Stimulated activated CD4-positive, alpha-beta T cell treated with anti-CD3 and anti-CD28 coated beads, Interleukin-1b, Interleukin-23, amount 100 ng/mL, for 4 hours (primary cell): ENCODE results near the gene BEX3.
"Not testable (repeated sequence)": the region's sequence is repeated elsewhere in the genome, so short reads cannot be mapped to it uniquely, and the experiment has no call there.

Source experiments
- DNase-seq, 2 donors: peaks; one replicate each; pipeline ENCODE4 v3.0.0-alpha.2; 2020; ENCODE audit warnings: low read depth in 2 of 2

BEX3 gene

GRCh38 chrX:103382877-103383276, 6.5 kb downstream of the BEX3 start:
- no peak for DNase-seq

GRCh38 chrX:103384672-103385071, 8.3 kb downstream of the BEX3 start:
- DNase-seq: no peak

DNA sequence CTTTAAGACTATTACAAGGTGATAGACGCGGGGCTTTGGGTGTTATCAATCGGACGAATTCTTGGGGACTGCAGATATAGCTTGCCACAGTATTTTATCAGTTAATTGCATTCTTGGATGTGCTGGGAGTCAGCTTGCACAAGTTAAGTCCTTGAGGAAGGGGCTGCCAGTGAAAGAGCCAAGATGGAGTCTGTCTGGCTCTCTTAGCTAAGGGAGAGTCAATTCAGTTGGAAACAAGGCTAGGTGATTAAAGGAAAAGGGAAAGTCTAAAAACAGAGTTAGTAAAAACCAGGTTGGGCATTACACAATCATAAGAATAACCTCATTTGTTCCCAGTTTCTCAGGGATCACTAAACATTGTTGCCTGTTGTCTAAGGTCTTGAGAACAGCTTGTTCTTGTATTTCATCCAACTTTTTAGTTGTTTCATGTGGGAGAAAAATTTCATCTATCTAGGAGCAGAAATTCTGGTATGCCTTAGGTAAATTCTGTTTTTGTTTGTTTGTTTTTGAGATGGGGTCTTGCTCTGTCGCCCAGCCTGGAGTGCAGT, 9.0 kb downstream of the BEX3 start:
- DNase-seq: not testable (repeated sequence)

- no peak for DNase-seq
Observed at GRCh38 chrX:103386332-103386731, 10.0 kb downstream of the BEX3 start.

- DNase-seq: no peak
Observed at GRCh38 chrX:103393487-103393886, 17.1 kb downstream of the BEX3 start.

- no peak for DNase-seq
Observed at GRCh38 chrX:103396186-103396585, 19.8 kb downstream of the BEX3 start.

DNA sequence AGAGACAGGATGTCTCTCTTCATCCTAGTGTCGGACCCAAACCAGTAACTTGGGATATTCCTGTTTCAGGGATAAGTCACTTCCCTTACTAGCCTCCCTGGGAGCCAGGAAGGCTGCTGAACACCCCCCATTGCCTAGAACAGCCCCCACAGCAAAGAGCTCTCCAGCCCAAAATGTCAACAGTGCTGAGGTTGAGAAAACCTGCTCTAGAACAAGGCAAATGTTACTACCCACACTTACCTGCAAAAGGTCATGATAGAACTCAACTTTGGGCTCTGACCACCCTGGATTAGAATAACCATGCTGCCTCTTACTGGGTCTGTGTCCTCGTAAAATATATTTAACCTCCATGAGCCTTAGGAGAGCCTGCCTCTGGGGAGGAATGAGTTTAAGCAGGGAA, 20.3 kb downstream of the BEX3 start:
- no peak for DNase-seq

DNA sequence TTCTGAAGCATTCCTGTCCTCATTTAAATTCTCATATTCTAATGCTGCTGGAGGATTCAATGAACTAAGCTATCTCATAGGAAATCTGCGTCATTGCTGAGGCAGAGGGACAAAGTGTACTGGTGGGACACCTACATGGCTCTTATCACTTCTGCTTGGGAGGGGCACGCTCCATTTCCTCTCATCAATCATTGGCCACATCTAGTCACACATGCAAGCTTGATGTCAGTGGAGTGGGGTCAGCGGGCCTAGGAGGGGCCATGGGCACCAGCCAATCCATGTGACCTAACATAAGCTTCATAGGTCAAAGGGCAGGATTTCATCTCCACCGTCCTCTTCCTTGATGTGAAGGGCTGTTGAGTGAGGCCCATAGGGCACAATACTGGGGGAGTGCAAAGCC, 21.4 kb downstream of the BEX3 start:
- no peak for DNase-seq

DNA sequence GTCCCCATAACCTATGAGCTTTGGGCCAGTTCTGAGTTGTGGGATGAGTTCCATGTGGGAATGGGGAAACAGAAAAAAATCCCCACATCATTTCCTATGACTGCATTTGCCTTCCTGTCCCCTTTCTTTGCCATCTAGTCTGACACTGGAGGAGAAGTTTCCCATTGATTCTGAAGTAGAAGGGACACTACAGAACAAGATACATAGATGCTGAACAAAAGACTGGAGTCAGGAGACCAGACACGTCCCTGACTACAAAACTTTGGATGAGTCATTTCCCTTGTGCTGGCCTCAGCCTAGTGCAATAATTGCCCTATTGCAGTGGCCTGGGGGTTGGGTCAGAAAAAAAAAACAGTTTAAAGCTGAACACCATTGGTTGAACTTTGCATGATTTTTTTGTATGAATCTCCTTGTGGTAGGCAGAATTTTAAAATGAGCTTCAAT, 22.1 kb downstream of the BEX3 start:
- no peak for DNase-seq

- no peak for DNase-seq
Observed at GRCh38 chrX:103399744-103400143, 23.4 kb downstream of the BEX3 start.

GRCh38 chrX:103400931-103401330, 24.6 kb downstream of the BEX3 start:
- DNase-seq: no peak

DNA sequence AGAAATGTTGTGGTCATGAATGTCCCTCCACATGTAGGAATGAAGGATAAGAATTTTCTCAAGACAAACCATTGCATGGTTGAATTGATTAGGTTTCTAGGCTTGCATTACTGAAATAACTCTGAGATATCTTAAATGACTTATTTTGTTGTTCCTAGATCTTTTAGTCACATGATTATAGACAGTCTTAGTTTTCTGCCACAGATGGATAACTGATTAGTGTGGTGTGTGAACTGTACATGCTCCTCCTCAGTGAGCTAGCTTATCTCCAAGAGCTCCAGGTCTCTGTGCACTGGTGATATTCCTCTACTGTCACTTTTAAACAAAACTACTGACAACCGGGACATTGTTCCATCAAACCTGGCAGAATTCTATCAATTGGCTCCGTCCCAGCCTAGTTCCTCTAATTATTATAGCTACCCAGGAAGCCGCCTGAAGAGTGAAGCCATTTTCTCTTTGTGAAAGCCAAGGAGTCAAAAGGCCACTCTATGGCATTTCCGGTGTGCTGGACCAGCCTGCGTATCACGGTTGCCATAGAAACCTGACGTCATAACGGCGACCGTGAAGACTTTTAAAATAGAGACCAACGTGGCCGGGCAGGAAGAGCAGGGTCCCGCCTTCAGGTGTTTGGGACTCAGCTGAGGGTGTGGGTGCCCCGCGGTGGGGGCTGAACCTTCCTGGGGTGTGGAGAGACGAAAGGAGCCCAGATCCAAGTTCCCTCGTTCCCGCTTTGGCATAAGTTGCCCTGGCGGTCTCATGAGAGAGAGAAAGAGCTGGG, 28.1 kb downstream of the BEX3 start:
- DNase-seq: peak in 1 of 2 donors; percentile 6

- no peak for DNase-seq
Observed at GRCh38 chrX:103405009-103405333, 28.6 kb downstream of the BEX3 start.

- no peak for DNase-seq
Observed at GRCh38 chrX:103406256-103406655, 29.9 kb downstream of the BEX3 start.

- DNase-seq: no peak
Observed at GRCh38 chrX:103407776-103408175, 31.4 kb downstream of the BEX3 start.

DNA sequence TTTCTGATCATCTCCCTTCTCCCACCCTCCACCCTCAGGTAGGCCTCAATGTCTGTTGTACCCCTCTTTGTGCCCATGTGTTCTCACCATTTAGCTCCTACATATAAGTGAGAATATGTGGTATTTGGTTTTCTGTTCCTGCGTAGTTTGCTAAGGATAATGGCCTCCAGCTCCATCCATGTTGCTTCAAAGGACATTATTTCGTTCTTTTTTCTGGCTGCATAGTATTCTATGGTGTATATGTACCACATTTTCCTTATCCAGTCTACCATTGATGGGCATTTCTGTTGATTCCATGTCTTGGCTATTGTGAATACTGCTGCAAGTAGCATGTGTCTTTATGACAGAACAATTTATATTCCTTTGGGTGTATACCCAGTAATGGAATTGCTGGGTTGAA, 35.4 kb downstream of the BEX3 start:
- DNase-seq: not testable (repeated sequence)

- no peak for DNase-seq
Observed at GRCh38 chrX:103413705-103414387, 37.5 kb downstream of the BEX3 start.

GRCh38 chrX:103414561-103414960, 38.2 kb downstream of the BEX3 start:
- no peak for DNase-seq

GRCh38 chrX:103415068-103415467, 38.7 kb downstream of the BEX3 start:
- no peak for DNase-seq

DNA sequence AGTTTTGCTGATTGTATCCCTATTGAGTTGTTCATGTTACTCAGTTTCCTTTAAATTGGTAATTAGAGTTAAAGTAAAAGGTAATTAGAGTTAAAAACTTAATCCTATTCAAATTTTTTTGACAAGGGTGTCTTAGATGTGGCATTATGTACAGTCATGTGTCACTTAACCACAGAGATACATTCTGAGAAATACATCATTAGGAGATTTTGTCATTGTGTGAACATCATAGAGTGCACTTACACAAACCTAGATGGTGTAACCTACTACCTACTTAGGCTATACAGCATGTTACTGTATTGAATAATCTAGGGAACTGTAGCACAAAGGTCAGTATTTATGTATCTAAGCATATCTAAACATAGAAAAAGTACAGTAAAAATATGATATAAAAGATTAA, 39.2 kb downstream of the BEX3 start:
- DNase-seq: no peak

GRCh38 chrX:103417370-103417769, 41.0 kb downstream of the BEX3 start:
- DNase-seq: no peak

DNA sequence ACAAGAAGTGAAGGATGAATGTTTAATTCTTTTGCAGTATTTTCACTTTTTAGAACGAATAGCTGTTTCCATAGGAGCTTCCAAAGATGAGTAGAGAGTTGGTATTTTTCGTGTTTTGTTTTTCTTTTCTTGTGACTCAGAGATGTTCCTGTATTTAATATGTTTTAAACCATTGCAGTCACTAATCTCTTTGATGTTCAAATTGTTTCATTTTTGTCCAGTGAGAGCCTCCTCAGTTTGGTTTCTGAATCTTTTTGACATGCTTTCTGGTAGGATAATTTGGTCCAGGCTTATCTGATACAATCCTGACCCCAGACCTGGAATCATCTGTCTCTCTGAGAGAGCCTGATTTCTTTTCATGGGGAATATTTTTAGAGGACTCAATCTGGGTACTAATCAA, 41.6 kb downstream of the BEX3 start:
- DNase-seq: no peak

- no peak for DNase-seq
Observed at GRCh38 chrX:103418811-103419340, 42.5 kb downstream of the BEX3 start.
